Fibroblast of skin of back (primary cell): Measurements from ENCODE around the gene ACOT11.

Experiments used
- DNase-seq: peaks from one replicate; pipeline ENCODE4 v3.0.0-alpha.2; 2013

Gene ACOT11

GRCh38 chr1:54591127-54591756 is 43.2 kb downstream of the ACOT11 start:
- DNase-seq: no peak

- no peak for DNase-seq
Measured at GRCh38 chr1:54593571-54594160, 45.6 kb downstream of the ACOT11 start.

GRCh38 chr1:54594463-54594862 is 46.4 kb downstream of the ACOT11 start:
- no peak for DNase-seq

GRCh38 chr1:54595956-54596498 is 48.0 kb downstream of the ACOT11 start:
- no peak for DNase-seq

- DNase-seq: no peak
Measured at GRCh38 chr1:54596756-54597155, 48.7 kb downstream of the ACOT11 start.

- DNase-seq: no peak
Measured at GRCh38 chr1:54597455-54598030, 49.5 kb downstream of the ACOT11 start.

GRCh38 chr1:54599211-54599823 is 51.3 kb downstream of the ACOT11 start:
- DNase-seq: no peak

- no peak for DNase-seq
Measured at GRCh38 chr1:54600947-54601721, 53.1 kb downstream of the ACOT11 start.

- DNase-seq: no peak
Measured at GRCh38 chr1:54601730-54602129, 53.7 kb downstream of the ACOT11 start.

- no peak for DNase-seq
Measured at GRCh38 chr1:54602554-54602953, 54.5 kb downstream of the ACOT11 start.

- DNase-seq: no peak
Measured at GRCh38 chr1:54603241-54603640, 55.2 kb downstream of the ACOT11 start.

- DNase-seq: no peak
Measured at GRCh38 chr1:54604051-54604450, 56.0 kb downstream of the ACOT11 start.

- DNase-seq: no peak
Measured at GRCh38 chr1:54604572-54605370, 56.7 kb downstream of the ACOT11 start.

GRCh38 chr1:54606096-54606989 is 58.3 kb downstream of the ACOT11 start:
- no peak for DNase-seq

- no peak for DNase-seq
Measured at GRCh38 chr1:54606990-54607325, 58.9 kb downstream of the ACOT11 start.

GRCh38 chr1:54607821-54608565 is 60.0 kb downstream of the ACOT11 start:
- no peak for DNase-seq

GRCh38 chr1:54608566-54609230 is 60.7 kb downstream of the ACOT11 start:
- DNase-seq: no peak

- DNase-seq: no peak
Measured at GRCh38 chr1:54609301-54609921, 61.4 kb downstream of the ACOT11 start.

- DNase-seq: no peak
Measured at GRCh38 chr1:54610048-54610447, 62.0 kb downstream of the ACOT11 start.
